ENCODE data around the gene PSMA4.

Gene PSMA4

DNA sequence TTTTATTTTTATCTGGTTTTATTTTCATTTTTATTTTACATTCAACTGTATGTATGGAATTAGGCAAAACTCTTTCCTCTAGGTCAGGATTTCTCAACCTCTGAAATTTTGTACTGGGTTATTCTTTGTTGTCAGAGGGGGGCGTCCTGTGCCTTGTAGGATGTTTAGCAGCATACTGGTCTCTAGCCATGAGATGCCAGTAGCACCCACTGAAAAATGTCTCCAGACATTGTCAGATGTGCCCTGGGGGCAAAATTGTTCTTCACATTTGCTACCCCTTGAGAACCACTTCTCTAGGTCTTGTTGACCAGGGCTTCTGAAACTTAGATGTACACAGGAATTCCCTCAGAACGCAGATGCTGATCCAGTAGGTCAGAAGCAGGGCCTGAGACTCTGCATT lies 30.5 kb downstream of the PSMA4 start:
- TF ChIP-seq FOXP2 (optimal IDR thresholded peaks at IDR 0.05; ENCODE audit: borderline replicate concordance, extremely low read depth, extremely low read length, insufficient read depth) = no peak
- no peak for TF ChIP-seq TAF1 (IDR thresholded peaks at IDR 0.05; ENCODE audit: borderline replicate concordance, insufficient read depth, low read length)
- TF ChIP-seq SIN3A (IDR thresholded peaks at IDR 0.05; ENCODE audit: borderline replicate concordance, insufficient read depth, low read length) = no peak
- TF ChIP-seq POLR2AphosphoS5 (IDR thresholded peaks at IDR 0.05; ENCODE audit: low read depth, low read length) = no peak
- TF ChIP-seq, protein P1, sequence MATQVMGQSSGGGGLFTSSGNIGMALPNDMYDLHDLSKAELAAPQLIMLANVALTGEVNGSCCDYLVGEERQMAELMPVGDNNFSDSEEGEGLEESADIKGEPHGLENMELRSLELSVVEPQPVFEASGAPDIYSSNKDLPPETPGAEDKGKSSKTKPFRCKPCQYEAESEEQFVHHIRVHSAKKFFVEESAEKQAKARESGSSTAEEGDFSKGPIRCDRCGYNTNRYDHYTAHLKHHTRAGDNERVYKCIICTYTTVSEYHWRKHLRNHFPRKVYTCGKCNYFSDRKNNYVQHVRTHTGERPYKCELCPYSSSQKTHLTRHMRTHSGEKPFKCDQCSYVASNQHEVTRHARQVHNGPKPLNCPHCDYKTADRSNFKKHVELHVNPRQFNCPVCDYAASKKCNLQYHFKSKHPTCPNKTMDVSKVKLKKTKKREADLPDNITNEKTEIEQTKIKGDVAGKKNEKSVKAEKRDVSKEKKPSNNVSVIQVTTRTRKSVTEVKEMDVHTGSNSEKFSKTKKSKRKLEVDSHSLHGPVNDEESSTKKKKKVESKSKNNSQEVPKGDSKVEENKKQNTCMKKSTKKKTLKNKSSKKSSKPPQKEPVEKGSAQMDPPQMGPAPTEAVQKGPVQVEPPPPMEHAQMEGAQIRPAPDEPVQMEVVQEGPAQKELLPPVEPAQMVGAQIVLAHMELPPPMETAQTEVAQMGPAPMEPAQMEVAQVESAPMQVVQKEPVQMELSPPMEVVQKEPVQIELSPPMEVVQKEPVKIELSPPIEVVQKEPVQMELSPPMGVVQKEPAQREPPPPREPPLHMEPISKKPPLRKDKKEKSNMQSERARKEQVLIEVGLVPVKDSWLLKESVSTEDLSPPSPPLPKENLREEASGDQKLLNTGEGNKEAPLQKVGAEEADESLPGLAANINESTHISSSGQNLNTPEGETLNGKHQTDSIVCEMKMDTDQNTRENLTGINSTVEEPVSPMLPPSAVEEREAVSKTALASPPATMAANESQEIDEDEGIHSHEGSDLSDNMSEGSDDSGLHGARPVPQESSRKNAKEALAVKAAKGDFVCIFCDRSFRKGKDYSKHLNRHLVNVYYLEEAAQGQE (IDR thresholded peaks at IDR 0.05; ENCODE audit: insufficient read depth in 1 of 2, low read depth in 2 of 2, low read length in 2 of 2) = no peak

DNA sequence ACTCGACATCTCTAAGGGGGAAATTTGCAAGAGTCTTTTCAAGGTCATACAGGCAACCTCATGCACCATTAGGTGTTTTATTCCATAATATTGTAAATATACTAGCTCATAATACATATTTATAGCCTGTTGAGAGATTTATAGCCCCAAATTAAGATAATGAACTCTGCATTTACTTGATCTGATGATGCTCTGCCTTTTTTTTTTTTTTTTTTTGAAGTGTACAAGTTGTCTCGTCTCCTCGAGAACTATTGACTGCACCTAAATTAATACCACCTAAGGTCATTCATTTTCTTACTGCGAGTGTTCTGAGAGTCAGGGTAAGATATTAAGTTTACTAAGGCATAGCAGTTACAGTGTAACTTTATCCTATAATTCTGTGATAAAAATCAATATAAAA lies 31.1 kb downstream of the PSMA4 start:
- TF ChIP-seq FOXP2 (optimal IDR thresholded peaks at IDR 0.05; ENCODE audit: borderline replicate concordance, extremely low read depth, extremely low read length, insufficient read depth) = no peak

DNA sequence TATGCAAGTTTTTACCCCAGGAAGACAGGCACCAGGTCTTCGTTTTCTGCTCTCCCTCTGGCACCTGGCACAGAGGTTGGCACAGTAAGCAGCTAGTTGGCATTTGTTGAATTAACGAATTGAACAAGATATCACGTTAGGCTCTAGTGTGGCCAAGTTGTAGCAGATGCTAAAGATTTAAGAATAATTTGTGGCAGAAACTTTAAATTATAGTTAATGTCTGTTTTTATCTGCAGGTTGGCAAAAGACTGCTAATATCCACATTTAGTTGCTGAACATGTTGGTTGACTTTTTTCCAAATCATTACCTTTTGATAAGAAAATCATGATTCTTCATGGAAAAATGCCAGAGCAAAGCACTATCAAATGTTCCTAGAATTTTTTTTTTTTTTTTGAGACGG lies 33.2 kb downstream of the PSMA4 start:
- TF ChIP-seq TAF1 (IDR thresholded peaks at IDR 0.05; ENCODE audit: borderline replicate concordance, insufficient read depth, low read length) (no peak), POLR2AphosphoS5 (IDR thresholded peaks at IDR 0.05; ENCODE audit: low read depth, low read length) (no peak), FOXP2 (optimal IDR thresholded peaks at IDR 0.05; ENCODE audit: borderline replicate concordance, extremely low read depth, extremely low read length, insufficient read depth) (no peak)
- TF ChIP-seq, protein P1 (IDR thresholded peaks at IDR 0.05; ENCODE audit: insufficient read depth in 1 of 2, low read depth in 2 of 2, low read length in 2 of 2) = no peak

DNA sequence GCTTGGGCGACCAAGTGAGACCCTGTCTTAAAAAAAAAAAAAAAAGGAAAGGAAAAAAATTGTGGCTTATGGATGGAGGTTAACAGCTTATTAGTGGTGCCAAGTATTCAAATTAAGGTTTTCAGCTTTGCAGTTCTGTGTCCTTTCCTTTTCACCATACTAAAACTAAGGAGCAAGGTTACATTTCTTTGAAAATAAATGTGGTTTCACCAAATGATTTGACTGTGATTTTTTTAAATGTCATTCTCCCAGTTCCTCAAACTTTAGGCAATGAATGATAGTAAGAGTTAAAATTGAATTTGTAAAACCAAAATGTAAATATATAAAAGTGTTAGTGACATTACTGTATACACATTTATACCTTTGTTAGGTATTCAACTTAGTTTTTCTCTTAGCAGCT lies 34.7 kb downstream of the PSMA4 start:
- no peak for TF ChIP-seq TAF1 (IDR thresholded peaks at IDR 0.05; ENCODE audit: borderline replicate concordance, insufficient read depth, low read length)
- no peak for TF ChIP-seq POLR2AphosphoS5 (IDR thresholded peaks at IDR 0.05; ENCODE audit: low read depth, low read length)

DNA sequence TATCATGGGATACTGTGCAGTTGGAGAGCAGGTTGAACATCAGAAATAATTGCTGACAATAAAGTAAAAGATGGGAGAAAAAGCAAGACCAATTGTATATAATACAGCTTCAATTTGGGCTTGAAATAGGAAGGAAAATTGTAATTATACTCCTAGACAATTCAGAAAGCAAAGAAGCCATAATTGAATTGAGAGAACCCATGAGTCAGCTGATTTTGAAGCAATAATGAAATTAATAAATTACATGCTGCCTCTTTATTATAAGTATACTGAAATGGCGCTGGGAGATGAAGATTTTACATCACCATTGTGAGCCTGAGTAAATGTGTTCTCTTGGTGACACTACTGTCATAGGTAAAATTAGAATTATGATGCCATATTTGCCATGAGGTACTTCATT lies 57.3 kb downstream of the PSMA4 start:
- no peak for TF ChIP-seq SIN3A (IDR thresholded peaks at IDR 0.05; ENCODE audit: borderline replicate concordance, insufficient read depth, low read length)
- no peak for TF ChIP-seq POLR2AphosphoS5 (IDR thresholded peaks at IDR 0.05; ENCODE audit: low read depth, low read length)
- TF ChIP-seq, protein P1 (IDR thresholded peaks at IDR 0.05; ENCODE audit: insufficient read depth in 1 of 2, low read depth in 2 of 2, low read length in 2 of 2) = no peak
- TF ChIP-seq FOXP2 (optimal IDR thresholded peaks at IDR 0.05; ENCODE audit: borderline replicate concordance, extremely low read depth, extremely low read length, insufficient read depth) = no peak
- no peak for TF ChIP-seq TAF1 (IDR thresholded peaks at IDR 0.05; ENCODE audit: borderline replicate concordance, insufficient read depth, low read length)

DNA sequence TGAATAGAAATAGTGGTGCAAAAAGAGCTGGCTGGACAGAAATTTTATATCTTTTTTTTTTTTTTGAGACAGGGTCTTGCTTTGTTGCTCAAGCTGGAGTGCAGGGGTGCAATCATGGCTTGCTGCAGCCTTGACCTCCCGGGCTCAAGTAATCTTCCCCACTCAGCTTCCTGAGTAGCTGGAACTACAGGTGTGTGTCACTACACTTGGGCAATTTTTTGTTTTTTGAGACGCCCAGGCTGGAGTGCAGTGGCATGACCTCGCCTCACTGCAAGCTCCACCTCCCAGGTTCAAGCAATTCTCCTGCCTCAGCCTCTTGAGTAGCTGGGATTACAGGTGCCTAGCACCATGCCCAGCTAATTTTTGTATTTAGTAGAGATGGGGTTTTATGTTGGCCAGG lies 58.1 kb downstream of the PSMA4 start:
- no peak for TF ChIP-seq SIN3A (IDR thresholded peaks at IDR 0.05; ENCODE audit: borderline replicate concordance, insufficient read depth, low read length)
- no peak for TF ChIP-seq TAF1 (IDR thresholded peaks at IDR 0.05; ENCODE audit: borderline replicate concordance, insufficient read depth, low read length)
- no peak for TF ChIP-seq FOXP2 (optimal IDR thresholded peaks at IDR 0.05; ENCODE audit: borderline replicate concordance, extremely low read depth, extremely low read length, insufficient read depth)
- no peak for TF ChIP-seq POLR2AphosphoS5 (IDR thresholded peaks at IDR 0.05; ENCODE audit: low read depth, low read length)
- TF ChIP-seq, protein P1 (IDR thresholded peaks at IDR 0.05; ENCODE audit: insufficient read depth in 1 of 2, low read depth in 2 of 2, low read length in 2 of 2) = no peak
